HCT116 (cell line): Measurements from ENCODE around the gene NKRF.

Experiments
- CTCF ChIP-seq, 3 experiments: fragments of 200-600 bp in 1 of 3; sonication (generic) in 1 of 3; IDR thresholded peaks in 2 of 3; conservative IDR thresholded peaks in 1 of 3; 2 replicates each; pipeline ENCODE4 v1.5.1; 2012 to 2017; ENCODE audit warnings: low read depth in 2 of 3, low read length in 2 of 3, antibody characterized with exemption in 1 of 3, borderline replicate concordance in 1 of 3, control low read depth in 1 of 3, mild to moderate bottlenecking in 1 of 3, mixed read lengths in 1 of 3, mixed run types in 1 of 3, moderate library complexity in 1 of 3; ENCODE audit not compliant: insufficient read depth in 1 of 3
- EZH2 ChIP-seq: fragments of 200-600 bp; sonication (generic); IDR thresholded peaks from 2 replicates; pipeline ENCODE4 v1.6.1; 2017; ENCODE audit warnings: antibody characterized with exemption, mixed run types
- EZH2phosphoT487 ChIP-seq: fragments of 200-600 bp; IDR thresholded peaks from 2 replicates; pipeline ENCODE4 v1.6.1; 2018; ENCODE audit warnings: antibody characterized with exemption, borderline replicate concordance
- JUND ChIP-seq: IDR thresholded peaks from 2 replicates; pipeline ENCODE4 v1.6.1; 2012
- POLR2A ChIP-seq: IDR thresholded peaks from 2 replicates; pipeline ENCODE4 v1.7.0; 2011; ENCODE audit warnings: borderline replicate concordance; ENCODE audit not compliant: insufficient read depth, insufficient read length; ENCODE audit errors: extremely low read depth
- RAD21 ChIP-seq: IDR thresholded peaks from 2 replicates; pipeline ENCODE4 v1.6.1; 2012; ENCODE audit warnings: low read depth, mild to moderate bottlenecking
- REST ChIP-seq: IDR thresholded peaks from 2 replicates; pipeline ENCODE4 v1.6.1; 2012; ENCODE audit warnings: low read depth
- YY1 ChIP-seq: IDR thresholded peaks from 2 replicates; pipeline ENCODE4 v1.6.1; 2011; ENCODE audit warnings: low read length, low read depth, moderate library complexity, mild to moderate bottlenecking; ENCODE audit not compliant: insufficient replicate concordance; ENCODE audit errors: extremely low read depth
- ZBTB33 ChIP-seq: IDR thresholded peaks from 2 replicates; pipeline ENCODE4 v1.6.1; 2011; ENCODE audit warnings: mild to moderate bottlenecking, low read length, moderate library complexity; ENCODE audit not compliant: insufficient replicate concordance; ENCODE audit errors: extremely low read depth
- ZFX ChIP-seq: fragments of 450-650 bp; IDR thresholded peaks from 2 replicates; pipeline ENCODE4 v1.6.1; 2017

GRCh38 chrX:119605464-119606279 lies 552 bp downstream of the NKRF start:
- TF ChIP-seq CTCF (IDR thresholded peaks at IDR 0.05 in 2 of 3, conservative IDR thresholded peaks at IDR 0.05 in 1 of 3; ENCODE audit: borderline replicate concordance in 1 of 3, insufficient read depth in 1 of 3, low read depth in 2 of 3, low read length in 2 of 3) (no peak), EZH2phosphoT487 (no peak), ZBTB33 (no peak), POLR2A (no peak), REST (no peak), YY1 (no peak), JUND (no peak), RAD21 (no peak), EZH2 (no peak), ZFX (no peak)
